Keratinocyte (primary cell): ENCODE data around the gene FAM120B. TPM values are rescaled to one million over a fixed set of nuclear protein-coding genes. Genes with fewer than 3 reads are reported as not detected.

Experiments
- DNase-seq: peaks from one replicate; pipeline ENCODE4 v3.0.0-alpha.2; 2011; ENCODE audit warnings: low read depth, missing footprints, low spot score
- FAIRE-seq: peaks from 2 replicates; lab custom pipeline; 2011; peaks lifted over from hg19 to GRCh38; lab: Jason Lieb, UNC
- H2AFZ ChIP-seq: 2 replicates; pipeline ENCODE4 v1.6.0; 2012; ENCODE audit warnings: low read length, control low read depth, inconsistent platforms; ENCODE audit not compliant: control insufficient read depth
- H3K27ac ChIP-seq: 2 replicates; pipeline ENCODE4 v1.5.1; 2011; ENCODE audit warnings: low read length; ENCODE audit not compliant: control insufficient read depth, insufficient read depth
- H3K27me3 ChIP-seq: 3 replicates; pipeline ENCODE4 v1.6.0; 2011; ENCODE audit warnings: low read length; ENCODE audit not compliant: control insufficient read depth, insufficient read depth; ENCODE audit errors: extremely low read depth
- H3K36me3 ChIP-seq, 2 experiments: 2 replicates in 1 of 2; 3 replicates in 1 of 2; pipeline ENCODE4 v1.5.1; 2011; ENCODE audit warnings: low read length in 2 of 2, mild to moderate bottlenecking in 1 of 2; ENCODE audit not compliant: control insufficient read depth in 2 of 2, insufficient read depth in 2 of 2; ENCODE audit errors: extremely low read depth in 1 of 2
- H3K4me1 ChIP-seq: 3 replicates; pipeline ENCODE4 v1.5.1; 2011; ENCODE audit warnings: low read length; ENCODE audit not compliant: control insufficient read depth, insufficient read depth; ENCODE audit errors: extremely low read depth
- H3K4me2 ChIP-seq: 3 replicates; pipeline ENCODE4 v1.6.0; 2011; ENCODE audit warnings: low read depth, low read length; ENCODE audit not compliant: control insufficient read depth, insufficient read depth; ENCODE audit errors: extremely low read depth
- H3K4me3 ChIP-seq, 3 experiments: fragments of 200-600 bp in 1 of 3; sonication (generic) in 1 of 3; 2 replicates in 2 of 3; 3 replicates in 1 of 3; pipeline ENCODE4 v1.5.1; 2011 to 2016; ENCODE audit warnings: low read length in 3 of 3, mild to moderate bottlenecking in 3 of 3, control low read depth in 2 of 3, inconsistent platforms in 1 of 3, low read depth in 1 of 3, mixed read lengths in 1 of 3, mixed run types in 1 of 3, moderate library complexity in 1 of 3; ENCODE audit not compliant: control insufficient read depth in 2 of 3, insufficient read depth in 2 of 3; ENCODE audit errors: extremely low read depth in 1 of 3
- H3K79me2 ChIP-seq: 2 replicates; pipeline ENCODE4 v1.6.0; 2012; ENCODE audit warnings: low read length; ENCODE audit not compliant: control insufficient read depth, insufficient read depth
- H3K9ac ChIP-seq: 3 replicates; pipeline ENCODE4 v1.6.0; 2011; ENCODE audit warnings: low read length; ENCODE audit not compliant: control insufficient read depth, insufficient read depth; ENCODE audit errors: extremely low read depth
- H3K9me1 ChIP-seq: 3 replicates; pipeline ENCODE4 v1.6.0; 2011; ENCODE audit warnings: low read length; ENCODE audit not compliant: control insufficient read depth, insufficient read depth; ENCODE audit errors: extremely low read depth
- H3K9me3 ChIP-seq: 2 replicates; pipeline ENCODE4 v1.5.1; 2012; ENCODE audit warnings: low read depth, low read length; ENCODE audit not compliant: control insufficient read depth
- H4K20me1 ChIP-seq: 3 replicates; pipeline ENCODE4 v1.6.0; 2011; ENCODE audit warnings: low read length; ENCODE audit not compliant: control insufficient read depth, insufficient read depth; ENCODE audit errors: extremely low read depth
- EZH2 ChIP-seq: IDR thresholded peaks from one replicate; pipeline ENCODE4 v1.6.1; 2012; ENCODE audit warnings: inconsistent platforms, mild to moderate bottlenecking, low read length, moderate library complexity
- dilution Hi-C: fragments of 300-500 bp; cut with MboI; formaldehyde crosslinking; loops from one replicate; pipeline ENCODE4 v1.7.0; 2020; ENCODE audit warnings: low sequenced_read_pairs; ENCODE audit not compliant: extremely low pct_ligation_motif_present
- polyA plus RNA-seq, 5 experiments: library from polyadenylated mRNA; depleted of rRNA in 3 of 5; stranded (reverse) in 3 of 5; stranded (forward) in 1 of 5; unstranded in 1 of 5; fragments of >200 nt; gene quantifications; 1 replicate in 1 of 5; 2 replicates in 3 of 5; 3 replicates in 1 of 5; pipeline versions ENCODE4 v1.2.1 to v1.2.3, GENCODE V29; 2011 to 2012; ENCODE audit warnings: missing spikeins in 2 of 5, low read depth in 1 of 5, low replicate concordance in 1 of 5
- TF ChIP-seq, protein P1 (sequence below), 3 experiments: IDR thresholded peaks in 1 of 3; conservative IDR thresholded peaks in 1 of 3; optimal IDR thresholded peaks in 1 of 3; 2 replicates in 2 of 3; 3 replicates in 1 of 3; pipeline versions ENCODE3 to v1.5.1; 2011; ENCODE audit warnings: low read length in 3 of 3, mild to moderate bottlenecking in 3 of 3, moderate library complexity in 2 of 3, control low read depth in 1 of 3, inconsistent platforms in 1 of 3; ENCODE audit not compliant: insufficient read depth in 2 of 3; ENCODE audit errors: extremely low read depth in 1 of 3

The FAM120B gene
- polyA plus RNA-seq, 1 donor (not counting 4 experiments of a cell fraction or from before 2014, with no cell fraction given) = 17.4 TPM

DNA sequence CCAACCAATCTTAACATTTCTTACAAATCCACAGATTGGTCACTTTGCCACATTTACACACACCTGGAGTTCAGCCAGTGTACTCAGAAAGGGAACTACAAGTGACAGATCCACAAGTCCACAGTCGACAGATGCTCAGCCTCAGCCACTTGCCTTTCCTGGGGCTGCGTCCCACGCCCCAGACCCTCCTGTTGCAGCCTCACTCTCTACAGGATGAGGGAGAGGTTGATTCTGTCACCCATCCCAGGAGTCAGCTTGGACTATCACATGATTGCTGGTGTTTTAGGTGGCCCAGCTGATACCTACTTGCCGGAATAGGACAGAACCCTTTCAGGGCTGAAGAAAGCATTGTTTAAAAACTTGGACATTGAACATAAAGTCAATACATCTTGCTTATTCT, 108.8 kb downstream of the FAM120B start:
- Histone ChIP-seq H3K36me3 (no peaks in the 10 kb centered on the region), H3K9me1 (no peaks in the 10 kb centered on the region), H3K27me3 (no peaks in the 10 kb centered on the region), H3K79me2 (no peaks in the 10 kb centered on the region), H3K4me1 (no peaks in the 10 kb centered on the region), H3K9me3 (no peaks in the 10 kb centered on the region), H3K27ac (no peak overlapping the region), H4K20me1 (no peaks in the 10 kb centered on the region), H3K4me3 (no peak overlapping the region), H2AFZ (no peak overlapping the region), H3K9ac (no peak overlapping the region), H3K4me2 (no peak overlapping the region)
- TF ChIP-seq, protein P1, sequence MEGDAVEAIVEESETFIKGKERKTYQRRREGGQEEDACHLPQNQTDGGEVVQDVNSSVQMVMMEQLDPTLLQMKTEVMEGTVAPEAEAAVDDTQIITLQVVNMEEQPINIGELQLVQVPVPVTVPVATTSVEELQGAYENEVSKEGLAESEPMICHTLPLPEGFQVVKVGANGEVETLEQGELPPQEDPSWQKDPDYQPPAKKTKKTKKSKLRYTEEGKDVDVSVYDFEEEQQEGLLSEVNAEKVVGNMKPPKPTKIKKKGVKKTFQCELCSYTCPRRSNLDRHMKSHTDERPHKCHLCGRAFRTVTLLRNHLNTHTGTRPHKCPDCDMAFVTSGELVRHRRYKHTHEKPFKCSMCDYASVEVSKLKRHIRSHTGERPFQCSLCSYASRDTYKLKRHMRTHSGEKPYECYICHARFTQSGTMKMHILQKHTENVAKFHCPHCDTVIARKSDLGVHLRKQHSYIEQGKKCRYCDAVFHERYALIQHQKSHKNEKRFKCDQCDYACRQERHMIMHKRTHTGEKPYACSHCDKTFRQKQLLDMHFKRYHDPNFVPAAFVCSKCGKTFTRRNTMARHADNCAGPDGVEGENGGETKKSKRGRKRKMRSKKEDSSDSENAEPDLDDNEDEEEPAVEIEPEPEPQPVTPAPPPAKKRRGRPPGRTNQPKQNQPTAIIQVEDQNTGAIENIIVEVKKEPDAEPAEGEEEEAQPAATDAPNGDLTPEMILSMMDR (optimal IDR thresholded peaks at IDR 0.05 in 1 of 3, IDR thresholded peaks at IDR 0.05 in 1 of 3, conservative IDR thresholded peaks at IDR 0.05 in 1 of 3; ENCODE audit: extremely low read depth in 1 of 3, insufficient read depth in 2 of 3, low read length in 3 of 3) = no peak
- no peak for TF ChIP-seq EZH2
- DNase-seq = no peak
- dilution Hi-C loops = no loop called here
- FAIRE-seq = no peak

DNA sequence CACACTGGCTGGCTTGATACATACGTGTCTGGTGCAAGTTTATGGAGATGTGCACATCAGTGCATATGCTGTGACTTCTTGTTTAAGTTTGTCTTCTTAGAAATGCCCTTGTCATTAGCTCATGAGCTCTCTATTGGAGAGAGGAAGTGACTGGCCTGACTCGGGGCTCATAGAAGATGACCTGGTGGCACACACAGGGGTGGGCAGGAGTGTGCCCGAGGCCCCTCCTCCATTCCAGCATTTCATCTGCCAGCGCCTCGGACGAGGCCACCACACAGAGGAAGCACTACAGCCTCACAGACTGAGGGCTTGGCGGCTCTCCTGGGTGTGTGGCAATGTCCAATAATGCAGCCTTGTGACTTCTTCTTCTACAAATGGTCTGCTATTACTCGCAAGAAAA, 109.7 kb downstream of the FAM120B start:
- no peaks in the 10 kb centered on the region for H4K20me1 ChIP-seq
- TF ChIP-seq EZH2 = no peak
- TF ChIP-seq, protein P1 (optimal IDR thresholded peaks at IDR 0.05 in 1 of 3, IDR thresholded peaks at IDR 0.05 in 1 of 3, conservative IDR thresholded peaks at IDR 0.05 in 1 of 3; ENCODE audit: extremely low read depth in 1 of 3, insufficient read depth in 2 of 3, low read length in 3 of 3) = no peak
- dilution Hi-C loops = no loop called here
- H3K4me3 ChIP-seq = no peak overlapping the region
- FAIRE-seq = no peak
- H2AFZ ChIP-seq = no peak overlapping the region
- H3K9ac ChIP-seq = no peak overlapping the region
- no peaks in the 10 kb centered on the region for H3K79me2 ChIP-seq
- H3K4me1 ChIP-seq = no peaks in the 10 kb centered on the region
- H3K27ac ChIP-seq = no peak overlapping the region
- no peak overlapping the region for H3K4me2 ChIP-seq
- no peaks in the 10 kb centered on the region for H3K27me3 ChIP-seq
- no peaks in the 10 kb centered on the region for H3K9me3 ChIP-seq
- DNase-seq = no peak
- no peaks in the 10 kb centered on the region for H3K36me3 ChIP-seq
- H3K9me1 ChIP-seq = no peaks in the 10 kb centered on the region
